Stimulated activated naive CD8-positive, alpha-beta T cell treated with anti-CD3 and anti-CD28 coated beads, Interleukin-15, Interleukin-2, amounts not matched to agents 100 ng/mL and 50 ng/mL, for 24 hours (primary cell): Measurements from ENCODE around the gene SLCO3A1.

Experiments used
- H3K27ac Mint-ChIP-seq: one replicate; pipeline ENCODE4 v1.8.0; 2021; ENCODE audit warnings: mild to moderate bottlenecking, mixed read lengths
- H3K27me3 Mint-ChIP-seq: one replicate; pipeline ENCODE4 v1.8.0; 2021; ENCODE audit warnings: mixed read lengths
- H3K36me3 Mint-ChIP-seq: one replicate; pipeline ENCODE4 v1.8.0; 2021; ENCODE audit warnings: low read depth, mixed read lengths
- H3K4me1 Mint-ChIP-seq: one replicate; pipeline ENCODE4 v1.8.0; 2021; ENCODE audit warnings: low read depth, mixed read lengths
- H3K4me3 Mint-ChIP-seq: one replicate; pipeline ENCODE4 v1.8.0; 2021; ENCODE audit warnings: mild to moderate bottlenecking, mixed read lengths
- H3K9me3 Mint-ChIP-seq: one replicate; pipeline ENCODE4 v1.8.0; 2021; ENCODE audit warnings: mixed read lengths

SLCO3A1 gene

DNA sequence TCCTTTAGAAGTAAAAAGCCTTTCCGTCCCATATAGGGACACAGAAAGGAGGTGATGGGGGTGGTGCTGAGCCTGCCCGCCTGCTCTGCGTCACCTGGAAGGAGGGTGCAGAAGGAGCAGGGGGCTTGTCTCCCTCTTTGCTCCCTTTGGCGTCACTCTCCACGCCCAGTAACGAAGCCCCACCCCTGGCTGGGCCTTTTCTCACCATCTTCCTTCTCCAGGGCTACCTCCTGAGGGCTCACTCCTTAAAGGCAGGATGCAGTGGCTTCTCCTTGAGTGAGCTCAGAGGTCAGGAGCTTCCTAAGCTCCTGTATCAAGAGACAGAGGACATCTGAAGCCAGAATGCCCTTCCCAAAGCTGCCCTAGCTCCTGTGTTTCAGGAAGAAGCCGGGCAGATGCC is 31.5 kb downstream of the SLCO3A1 start:
- no peaks in the 10 kb centered on the region for H3K9me3 Mint-ChIP-seq
- H3K4me1 Mint-ChIP-seq: peaks cover 15% of the 10 kb centered on the region
- H3K4me3 Mint-ChIP-seq: no peak overlapping the region
- no peak overlapping the region for H3K27ac Mint-ChIP-seq
- H3K27me3 Mint-ChIP-seq: no peaks in the 10 kb centered on the region
- no peaks in the 10 kb centered on the region for H3K36me3 Mint-ChIP-seq

DNA sequence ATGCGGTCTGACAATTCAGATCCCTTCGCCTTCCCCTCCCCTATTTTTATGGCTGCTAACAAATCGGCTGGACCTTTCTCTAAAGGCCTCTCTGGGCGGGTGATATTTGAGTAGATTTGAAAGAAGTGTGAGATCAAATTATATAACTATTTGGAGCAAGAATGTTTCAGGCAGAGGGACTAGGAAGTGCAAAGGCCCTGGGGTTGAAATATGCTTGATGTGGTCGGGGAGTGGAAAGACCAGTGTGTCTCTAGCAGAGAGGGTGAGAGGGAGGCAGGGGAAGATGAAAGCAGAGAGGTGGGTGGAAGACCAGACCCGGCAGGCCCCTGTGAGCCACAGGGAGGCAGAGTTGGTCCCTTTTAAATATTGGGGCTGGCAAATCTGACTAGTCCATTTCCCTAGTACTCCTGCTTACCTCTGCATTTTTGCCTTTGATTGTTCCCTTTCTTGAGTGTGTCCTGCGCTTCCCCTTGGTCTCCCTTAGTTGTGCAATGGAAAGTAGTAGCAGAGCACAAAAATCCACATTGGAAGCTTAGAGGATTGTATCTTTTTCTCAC is 32.3 kb downstream of the SLCO3A1 start:
- Mint-ChIP-seq H3K4me1 (peaks cover 15% of the 10 kb centered on the region), H3K4me3 (no peak overlapping the region), H3K27me3 (no peaks in the 10 kb centered on the region), H3K36me3 (no peaks in the 10 kb centered on the region), H3K9me3 (no peaks in the 10 kb centered on the region), H3K27ac (no peak overlapping the region)

DNA sequence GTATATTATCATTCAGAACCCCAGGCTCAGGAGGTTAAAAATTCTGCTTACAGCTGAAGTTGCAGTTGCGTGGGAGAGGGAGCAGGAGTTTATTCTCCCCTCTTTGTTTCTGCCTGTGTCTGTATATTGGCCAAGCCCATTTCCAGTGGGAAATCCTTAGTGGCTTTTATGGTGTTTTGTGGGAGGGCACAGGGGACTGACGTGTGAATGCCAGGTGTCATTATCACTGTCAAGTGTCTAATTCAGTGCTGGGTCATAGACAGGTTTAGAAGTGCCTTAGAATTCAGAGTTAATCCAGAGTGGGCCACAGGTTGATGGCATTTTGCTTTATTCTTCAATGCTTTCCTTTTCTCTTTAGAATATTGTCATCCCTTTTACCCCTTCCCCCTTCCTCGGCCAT is 33.4 kb downstream of the SLCO3A1 start:
- Mint-ChIP-seq H3K4me3 (no peak overlapping the region), H3K4me1 (peaks cover 15% of the 10 kb centered on the region), H3K27ac (no peak overlapping the region), H3K9me3 (no peaks in the 10 kb centered on the region), H3K27me3 (no peaks in the 10 kb centered on the region), H3K36me3 (no peaks in the 10 kb centered on the region)

DNA sequence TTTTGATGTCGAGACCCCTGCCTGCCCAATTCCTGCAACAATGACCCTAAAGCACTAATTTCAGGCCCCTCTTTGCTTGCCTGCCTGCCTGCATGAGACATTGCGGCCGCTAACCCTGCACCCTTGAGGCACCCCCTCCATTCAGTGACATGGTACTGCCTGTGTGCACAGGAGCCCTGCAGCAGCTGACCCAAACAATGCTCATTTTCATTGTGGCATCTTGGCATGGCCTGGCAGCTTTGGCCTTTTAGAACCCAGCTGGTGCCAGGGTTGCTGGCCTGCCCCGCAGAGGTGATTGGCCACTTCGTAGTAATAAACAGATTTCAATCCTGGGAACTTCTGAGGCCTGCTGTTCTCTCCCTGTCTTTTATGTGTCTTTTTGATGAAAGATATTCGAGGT is 33.8 kb downstream of the SLCO3A1 start:
- Mint-ChIP-seq H3K4me1 (peaks cover 15% of the 10 kb centered on the region), H3K36me3 (peaks cover 4% of the 10 kb centered on the region), H3K9me3 (no peaks in the 10 kb centered on the region), H3K27ac (no peak overlapping the region), H3K27me3 (no peaks in the 10 kb centered on the region), H3K4me3 (no peak overlapping the region)

DNA sequence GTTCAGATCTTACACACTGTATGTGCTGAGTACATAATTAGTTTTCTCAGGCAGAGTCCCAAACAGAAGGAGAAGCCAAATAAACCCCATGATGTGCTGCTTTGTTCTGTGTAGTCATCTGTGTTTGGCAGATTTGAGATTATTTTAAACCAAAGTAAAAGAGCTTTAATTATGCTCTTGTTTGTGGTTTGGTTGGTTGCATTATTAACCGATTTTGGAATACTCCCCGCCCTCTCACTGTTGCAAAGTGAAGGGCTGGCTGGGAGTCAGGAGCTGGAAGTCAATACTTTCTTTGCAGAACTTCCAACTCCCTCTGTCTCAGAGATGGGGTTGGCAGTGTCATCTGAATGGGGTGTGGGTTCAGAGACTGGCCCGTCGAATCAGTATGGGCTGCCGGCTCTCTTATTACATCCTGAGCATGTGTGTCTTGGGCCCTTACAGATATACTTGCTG is 34.4 kb downstream of the SLCO3A1 start:
- Mint-ChIP-seq H3K4me1 (peaks cover 15% of the 10 kb centered on the region), H3K36me3 (peaks cover 10% of the 10 kb centered on the region), H3K27me3 (no peaks in the 10 kb centered on the region), H3K9me3 (peaks cover 3% of the 10 kb centered on the region), H3K4me3 (no peak overlapping the region), H3K27ac (no peak overlapping the region)

DNA sequence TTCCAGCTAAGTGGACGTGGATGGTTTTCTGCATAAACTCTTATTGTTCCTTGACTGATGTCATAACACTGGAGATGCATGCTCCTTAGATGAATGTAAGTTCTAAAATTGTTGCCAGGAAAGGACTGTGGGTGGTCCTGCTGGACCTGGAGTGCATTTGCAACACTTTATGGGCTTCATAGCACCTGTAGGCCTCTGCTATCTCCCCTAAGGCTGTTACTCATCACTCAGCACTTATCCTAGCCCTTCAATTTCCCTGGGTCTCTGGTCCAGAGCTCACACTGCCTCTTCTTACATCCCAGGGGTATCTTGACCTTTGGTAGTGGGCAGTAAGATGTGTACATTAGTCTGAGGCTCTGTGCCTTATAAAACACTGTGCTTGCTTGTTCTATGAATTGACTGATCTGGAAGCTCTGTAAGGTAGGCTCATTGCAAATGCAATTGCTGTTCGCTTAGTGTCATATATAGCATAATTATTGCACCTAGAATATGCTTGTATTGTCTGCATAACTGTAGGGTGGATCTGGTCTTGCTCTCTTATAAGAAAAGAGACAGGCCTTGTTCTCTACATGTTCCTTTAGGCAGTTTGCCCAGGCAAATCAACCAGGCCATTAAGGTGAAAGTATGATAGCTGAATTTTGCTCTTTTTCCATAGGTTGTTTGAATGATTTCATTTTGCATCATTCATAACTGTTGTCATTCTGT is 35.8 kb downstream of the SLCO3A1 start:
- Mint-ChIP-seq H3K9me3 (peaks cover 11% of the 10 kb centered on the region), H3K27me3 (no peaks in the 10 kb centered on the region), H3K36me3 (peaks cover 15% of the 10 kb centered on the region), H3K4me1 (peaks cover 18% of the 10 kb centered on the region), H3K27ac (no peak overlapping the region), H3K4me3 (no peak overlapping the region)

DNA sequence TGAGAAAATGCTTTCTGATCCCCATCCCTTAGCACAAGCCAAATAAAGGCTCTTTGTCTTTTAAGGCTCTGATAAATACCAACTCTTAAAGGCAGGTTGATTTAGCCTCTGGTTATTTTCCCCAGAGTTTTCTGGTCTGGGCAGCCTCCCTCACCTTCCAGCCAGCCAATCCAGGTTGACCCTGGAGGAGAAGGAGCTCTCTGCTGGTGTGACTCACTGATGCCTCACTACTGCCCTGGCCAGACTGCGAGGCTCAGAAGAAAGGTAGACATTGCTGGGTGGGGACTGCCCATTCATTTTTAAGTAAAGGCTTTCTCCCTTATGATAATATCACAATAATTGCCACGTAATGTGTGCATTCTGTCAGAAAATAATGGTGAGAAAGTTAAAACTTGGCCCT is 37.1 kb downstream of the SLCO3A1 start:
- Mint-ChIP-seq H3K4me1 (peaks cover 18% of the 10 kb centered on the region), H3K27ac (no peak overlapping the region), H3K36me3 (peaks cover 15% of the 10 kb centered on the region), H3K9me3 (peaks cover 12% of the 10 kb centered on the region), H3K27me3 (no peaks in the 10 kb centered on the region), H3K4me3 (no peak overlapping the region)

DNA sequence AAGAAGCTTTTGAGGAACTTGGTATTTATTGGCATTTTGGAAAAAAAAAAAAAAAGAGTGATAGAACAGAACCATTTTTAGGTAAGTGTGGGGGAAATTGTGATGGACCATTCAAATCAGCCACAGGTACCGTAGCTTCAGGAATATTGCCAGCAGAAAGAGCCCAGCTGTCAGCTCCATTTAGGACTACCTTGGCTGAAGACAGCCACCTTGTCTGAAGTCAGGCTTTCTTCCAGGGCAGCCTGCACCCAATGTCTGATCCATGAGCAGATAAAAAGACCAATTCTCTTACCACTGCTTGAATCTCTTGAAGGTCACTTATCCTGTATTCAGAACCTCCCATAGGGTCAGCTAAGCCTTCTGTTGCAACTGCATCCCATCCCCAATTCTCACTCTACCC is 37.6 kb downstream of the SLCO3A1 start:
- Mint-ChIP-seq H3K36me3 (peaks cover 15% of the 10 kb centered on the region), H3K4me1 (peaks cover 14% of the 10 kb centered on the region), H3K9me3 (peaks cover 12% of the 10 kb centered on the region), H3K27ac (no peak overlapping the region), H3K4me3 (no peak overlapping the region), H3K27me3 (no peaks in the 10 kb centered on the region)

DNA sequence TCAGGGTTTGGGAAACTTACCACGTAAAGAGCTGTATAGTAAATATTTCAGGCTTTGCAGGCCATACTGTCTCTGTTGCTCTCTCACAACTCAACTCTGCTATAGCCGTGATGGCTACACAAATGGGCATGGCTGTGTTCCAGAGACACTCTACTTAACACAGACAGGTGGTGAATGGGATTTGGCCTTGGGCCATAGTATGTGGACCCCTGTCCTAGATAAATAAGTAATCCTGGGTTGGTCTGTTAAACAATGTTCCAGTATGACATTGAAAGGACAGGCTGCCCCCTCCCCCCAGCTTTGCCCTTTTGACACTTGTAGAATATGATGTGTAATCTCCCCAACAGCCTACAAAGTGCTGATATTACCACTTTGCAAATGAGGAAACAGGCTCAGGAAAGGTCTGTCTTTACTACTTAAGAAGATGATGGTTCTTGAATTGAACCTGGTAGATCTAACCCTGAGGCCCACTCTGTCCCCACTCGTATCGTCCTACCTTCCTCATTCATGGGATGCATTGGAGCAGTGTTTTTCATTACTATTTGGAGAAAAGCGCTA is 38.4 kb downstream of the SLCO3A1 start:
- Mint-ChIP-seq H3K9me3 (peaks cover 12% of the 10 kb centered on the region), H3K4me3 (no peak overlapping the region), H3K27ac (no peak overlapping the region), H3K36me3 (peaks cover 15% of the 10 kb centered on the region), H3K27me3 (no peaks in the 10 kb centered on the region), H3K4me1 (peaks cover 8% of the 10 kb centered on the region)

DNA sequence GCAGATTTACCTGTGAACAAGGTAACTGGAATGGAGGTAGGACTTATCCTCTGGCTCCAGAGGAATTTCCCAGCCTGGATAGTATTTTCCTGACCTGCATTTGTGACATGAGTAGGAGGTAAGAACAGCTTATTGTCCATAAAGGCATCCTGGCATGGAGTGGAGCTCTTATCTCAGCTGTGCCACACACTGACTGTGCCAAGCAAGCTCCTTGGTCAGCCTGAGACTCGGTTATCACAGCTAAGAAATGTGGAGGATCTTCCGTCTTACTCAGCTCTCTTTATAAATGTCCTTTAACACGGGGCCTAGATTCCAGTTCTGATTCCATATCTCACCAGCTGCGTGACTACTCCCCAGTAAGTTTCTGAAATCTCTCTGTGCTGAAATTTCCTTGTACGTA is 38.9 kb downstream of the SLCO3A1 start:
- H3K4me3 Mint-ChIP-seq: no peak overlapping the region
- H3K9me3 Mint-ChIP-seq: peaks cover 12% of the 10 kb centered on the region
- peaks cover 15% of the 10 kb centered on the region for H3K36me3 Mint-ChIP-seq
- peaks cover 5% of the 10 kb centered on the region for H3K4me1 Mint-ChIP-seq
- H3K27ac Mint-ChIP-seq: no peak overlapping the region
- H3K27me3 Mint-ChIP-seq: no peaks in the 10 kb centered on the region

DNA sequence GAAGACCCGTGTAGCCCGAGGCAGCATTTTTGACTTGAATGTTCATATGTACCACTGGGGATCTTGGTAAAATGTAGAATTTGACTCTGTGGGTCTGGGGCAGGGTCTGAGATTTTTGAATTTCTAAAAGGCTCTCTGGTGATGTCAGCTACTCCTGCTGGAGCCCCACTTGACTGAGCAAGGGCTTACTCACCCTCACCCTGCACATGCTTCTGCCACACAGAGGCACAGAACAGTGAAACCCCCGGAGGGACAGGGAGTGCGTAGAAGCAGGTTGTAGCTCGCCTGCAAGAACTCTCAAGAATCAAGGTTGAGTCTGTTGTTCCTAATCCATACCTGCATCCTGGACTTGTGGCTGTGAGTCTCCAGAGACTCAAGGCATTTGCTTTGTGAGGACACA is 41.1 kb downstream of the SLCO3A1 start:
- no peaks in the 10 kb centered on the region for H3K27me3 Mint-ChIP-seq
- H3K4me3 Mint-ChIP-seq: no peak overlapping the region
- peaks cover 15% of the 10 kb centered on the region for H3K36me3 Mint-ChIP-seq
- H3K4me1 Mint-ChIP-seq: peaks cover 5% of the 10 kb centered on the region
- H3K9me3 Mint-ChIP-seq: peaks cover 12% of the 10 kb centered on the region
- no peak overlapping the region for H3K27ac Mint-ChIP-seq

DNA sequence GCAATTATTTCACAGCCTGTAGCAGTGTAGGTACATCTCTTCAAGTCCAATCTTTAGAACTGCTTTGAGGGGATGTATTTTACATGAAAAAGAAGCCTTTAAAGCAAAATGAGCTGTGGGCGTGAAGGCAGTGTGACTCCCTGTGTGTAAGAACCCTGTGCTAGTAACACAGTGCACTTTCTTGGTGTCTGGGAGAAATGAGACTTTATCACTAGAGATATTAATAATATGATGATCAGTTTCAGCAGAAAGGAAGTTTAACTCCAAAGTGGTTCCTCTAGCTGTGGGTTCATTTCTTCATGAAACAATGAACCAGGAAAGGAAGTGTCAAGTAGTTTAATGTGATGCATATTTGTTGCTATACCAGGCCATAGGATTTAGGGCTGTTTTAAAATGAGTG is 41.5 kb downstream of the SLCO3A1 start:
- peaks cover 15% of the 10 kb centered on the region for H3K36me3 Mint-ChIP-seq
- H3K9me3 Mint-ChIP-seq: peaks cover 12% of the 10 kb centered on the region
- no peak overlapping the region for H3K4me3 Mint-ChIP-seq
- no peaks in the 10 kb centered on the region for H3K27me3 Mint-ChIP-seq
- peaks cover 5% of the 10 kb centered on the region for H3K4me1 Mint-ChIP-seq
- no peak overlapping the region for H3K27ac Mint-ChIP-seq

DNA sequence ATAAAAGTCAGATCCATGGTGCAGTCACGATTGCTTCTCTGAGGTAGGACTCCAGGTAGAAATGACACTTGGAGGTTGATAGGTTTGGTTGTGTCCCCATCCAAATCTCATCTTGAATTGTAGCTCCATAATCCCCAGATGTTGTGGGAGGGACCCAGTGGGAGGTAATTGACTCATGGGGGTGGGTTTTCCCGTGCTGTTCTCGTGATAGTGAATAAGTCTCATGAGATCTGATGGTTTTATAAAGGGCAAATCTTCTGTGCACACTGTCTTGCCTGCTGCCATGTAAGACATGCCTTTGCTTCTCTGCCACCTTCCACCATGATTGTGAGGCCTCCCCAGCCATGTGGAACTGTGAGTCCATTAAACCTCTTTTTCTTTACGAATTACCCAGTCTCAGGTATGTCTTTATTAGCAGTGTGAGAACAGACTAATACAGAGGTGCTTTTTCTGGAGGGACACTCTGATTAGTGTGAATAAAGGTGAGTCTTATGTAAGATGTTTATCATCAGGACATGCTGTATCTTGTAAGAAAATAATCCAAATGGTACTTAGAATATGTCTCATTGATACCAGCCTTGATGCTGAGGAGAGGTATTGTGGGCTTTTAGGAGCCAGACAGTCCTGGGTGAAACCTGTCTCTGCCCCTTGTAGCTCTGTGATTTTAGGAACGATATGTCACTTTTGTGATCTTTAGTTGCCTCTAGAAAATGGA is 43.0 kb downstream of the SLCO3A1 start:
- H3K36me3 Mint-ChIP-seq: peaks cover 22% of the 10 kb centered on the region
- no peak overlapping the region for H3K27ac Mint-ChIP-seq
- peaks cover 5% of the 10 kb centered on the region for H3K4me1 Mint-ChIP-seq
- H3K27me3 Mint-ChIP-seq: no peaks in the 10 kb centered on the region
- H3K4me3 Mint-ChIP-seq: no peak overlapping the region
- H3K9me3 Mint-ChIP-seq: peaks cover 20% of the 10 kb centered on the region

DNA sequence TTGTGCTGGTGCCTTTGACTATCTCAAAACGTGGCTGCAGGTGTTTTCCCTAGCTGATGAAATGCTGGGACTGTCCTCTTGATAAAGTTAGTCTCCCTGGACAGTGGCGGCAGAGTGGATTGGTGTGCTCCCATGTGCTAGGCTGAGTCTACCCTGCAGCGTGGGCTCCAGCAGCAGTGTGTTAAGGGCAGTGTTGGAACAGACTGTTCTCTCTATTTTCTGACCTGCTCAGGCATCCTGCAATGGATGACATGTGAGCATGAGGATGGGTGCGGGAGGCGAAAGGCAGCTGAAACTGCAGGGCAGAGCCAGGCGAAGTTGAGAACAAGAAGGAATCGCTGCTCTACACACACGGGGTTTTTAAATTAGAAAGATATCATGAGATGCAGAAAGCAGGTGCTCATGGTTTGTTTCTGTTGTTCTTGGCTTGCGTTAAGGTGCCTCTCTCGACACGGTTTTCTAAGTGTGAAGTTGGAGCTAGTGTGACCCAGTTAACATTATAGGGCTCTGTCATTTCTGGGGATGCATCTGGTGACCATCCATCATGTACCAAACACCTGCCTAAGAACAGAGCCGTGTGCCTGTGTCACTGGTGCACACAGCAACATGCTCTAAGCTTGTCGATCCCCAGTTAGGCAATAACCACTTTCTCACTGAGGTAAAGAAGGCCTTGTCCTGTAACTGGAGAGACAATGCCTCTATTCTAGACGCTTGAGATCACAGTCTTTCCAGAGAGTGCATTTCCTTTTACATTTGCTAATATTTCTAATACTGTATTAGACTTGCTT is 44.3 kb downstream of the SLCO3A1 start:
- no peak overlapping the region for H3K4me3 Mint-ChIP-seq
- H3K36me3 Mint-ChIP-seq: peaks cover 20% of the 10 kb centered on the region
- H3K9me3 Mint-ChIP-seq: peaks cover 25% of the 10 kb centered on the region
- no peaks in the 10 kb centered on the region for H3K27me3 Mint-ChIP-seq
- peaks cover 5% of the 10 kb centered on the region for H3K4me1 Mint-ChIP-seq
- H3K27ac Mint-ChIP-seq: no peak overlapping the region

DNA sequence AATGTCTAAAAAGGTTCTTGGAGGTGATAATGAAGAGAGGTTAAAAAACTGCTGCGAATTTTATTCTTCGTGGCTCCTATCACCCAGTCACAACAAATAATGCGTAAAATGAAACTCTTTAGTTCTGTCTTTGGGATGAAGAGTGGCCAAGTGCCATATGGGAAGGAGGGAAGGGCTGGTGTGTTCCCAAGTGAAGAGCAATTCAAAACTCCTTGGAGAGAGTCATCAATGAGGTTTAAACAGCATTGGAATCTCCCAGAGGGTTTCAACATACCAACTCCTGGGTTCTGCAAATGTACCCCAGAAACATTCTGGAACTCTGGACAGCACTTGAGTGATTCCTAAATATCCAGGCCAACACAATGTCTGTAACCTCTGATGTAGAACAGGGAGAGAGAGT is 45.3 kb downstream of the SLCO3A1 start:
- no peak overlapping the region for H3K27ac Mint-ChIP-seq
- no peaks in the 10 kb centered on the region for H3K27me3 Mint-ChIP-seq
- H3K36me3 Mint-ChIP-seq: peaks cover 18% of the 10 kb centered on the region
- no peak overlapping the region for H3K4me3 Mint-ChIP-seq
- H3K4me1 Mint-ChIP-seq: peaks cover 5% of the 10 kb centered on the region
- peaks cover 25% of the 10 kb centered on the region for H3K9me3 Mint-ChIP-seq
